Non-pigmented ciliary epithelial cell (primary cell): ENCODE results near the gene GOLT1A.

Experiments
- DNase-seq: peaks from one replicate; pipeline ENCODE4 v3.0.0-alpha.2; 2010; ENCODE audit warnings: low read depth

GOLT1A gene

GRCh38 chr1:204213668-204214662, at the start of gene GOLT1A:
TSS of gene GOLT1A (minus strand) at chr1:204213988. CDS start at chr1:204213906, 82 bp downstream.
- peak; percentile 37 for DNase-seq

GRCh38 chr1:204263254-204263910, 49.6 kb upstream of the GOLT1A start:
- no peak for DNase-seq

- no peak for DNase-seq
These were observed 48.9 kb upstream of the GOLT1A start for GRCh38 chr1:204262506-204263253.

- DNase-seq, result no peak
These were observed 48.1 kb upstream of the GOLT1A start for GRCh38 chr1:204261746-204262505.

- DNase-seq, result no peak
These were observed 47.5 kb upstream of the GOLT1A start for GRCh38 chr1:204261266-204261665.

- DNase-seq, result no peak
These were observed 46.9 kb upstream of the GOLT1A start for GRCh38 chr1:204260601-204261197.

GRCh38 chr1:204259782-204260181, 46.0 kb upstream of the GOLT1A start:
- DNase-seq, result no peak

- no peak for DNase-seq
These were observed 45.4 kb upstream of the GOLT1A start for GRCh38 chr1:204259196-204259595.

GRCh38 chr1:204258213-204259115, 44.7 kb upstream of the GOLT1A start:
- no peak for DNase-seq

- no peak for DNase-seq
These were observed 43.7 kb upstream of the GOLT1A start for GRCh38 chr1:204257446-204257845.

- DNase-seq, result no peak
These were observed 42.7 kb upstream of the GOLT1A start for GRCh38 chr1:204256531-204256930.

- no peak for DNase-seq
These were observed 42.2 kb upstream of the GOLT1A start for GRCh38 chr1:204255966-204256365.

- no peak for DNase-seq
These were observed 41.4 kb upstream of the GOLT1A start for GRCh38 chr1:204255225-204255624.

GRCh38 chr1:204254031-204254661, 40.4 kb upstream of the GOLT1A start:
- DNase-seq, result no peak

GRCh38 chr1:204251926-204252689, 38.3 kb upstream of the GOLT1A start:
- DNase-seq, result no peak

- no peak for DNase-seq
These were observed 37.5 kb upstream of the GOLT1A start for GRCh38 chr1:204251286-204251685.

- DNase-seq, result no peak
These were observed 36.7 kb upstream of the GOLT1A start for GRCh38 chr1:204250428-204251030.

GRCh38 chr1:204249736-204250427, 36.1 kb upstream of the GOLT1A start:
- DNase-seq, result no peak
